GM23248 (cell line): ENCODE results near the gene CPNE6. TPM values are rescaled to one million over a fixed set of nuclear protein-coding genes. Genes with fewer than 3 reads are reported as not detected.

ENCODE experiments used
- DNase-seq: peaks from one replicate; pipeline ENCODE4 v3.0.0-alpha.2; 2015
- H2AFZ ChIP-seq: fragments of 200-600 bp; sonication (generic); 2 replicates; pipeline ENCODE4 v1.6.1; 2016; ENCODE audit warnings: antibody characterized with exemption
- H3F3A ChIP-seq: fragments of 200-600 bp; sonication (generic); 2 replicates; pipeline ENCODE4 v1.6.1; 2016; ENCODE audit warnings: mild to moderate bottlenecking, antibody characterized with exemption, mixed run types; ENCODE audit not compliant: insufficient read depth
- H3K27ac ChIP-seq: fragments of 200-600 bp; sonication (generic); 2 replicates; pipeline ENCODE4 v1.5.1; 2016; ENCODE audit warnings: mild to moderate bottlenecking
- H3K27me3 ChIP-seq: fragments of 200-600 bp; sonication (generic); replicated peaks from 2 replicates; pipeline ENCODE4 v1.6.1; 2016; ENCODE audit warnings: mild to moderate bottlenecking; ENCODE audit not compliant: insufficient read depth
- H3K36me3 ChIP-seq: fragments of 200-600 bp; sonication (generic); 2 replicates; pipeline ENCODE4 v1.6.1; 2016; ENCODE audit warnings: low read depth, mild to moderate bottlenecking
- H3K4me1 ChIP-seq: fragments of 200-600 bp; sonication (generic); 2 replicates; pipeline ENCODE4 v1.6.1; 2016; ENCODE audit warnings: mild to moderate bottlenecking; ENCODE audit not compliant: insufficient read depth
- H3K4me2 ChIP-seq: fragments of 200-600 bp; sonication (generic); one replicate; pipeline ENCODE4 v1.6.1; 2016; ENCODE audit warnings: mild to moderate bottlenecking; ENCODE audit not compliant: unreplicated experiment
- H3K4me3 ChIP-seq: fragments of 200-600 bp; sonication (generic); 2 replicates; pipeline ENCODE4 v1.5.1; 2016; ENCODE audit warnings: mild to moderate bottlenecking
- H3K79me2 ChIP-seq: fragments of 200-600 bp; sonication (generic); 2 replicates; pipeline ENCODE4 v1.6.1; 2016; ENCODE audit warnings: mild to moderate bottlenecking; ENCODE audit not compliant: insufficient read depth
- H3K9ac ChIP-seq: fragments of 200-600 bp; sonication (generic); 2 replicates; pipeline ENCODE4 v1.6.1; 2016; ENCODE audit warnings: mild to moderate bottlenecking
- H3K9me2 ChIP-seq: fragments of 200-600 bp; sonication (generic); 2 replicates; pipeline ENCODE4 v1.6.1; 2016; ENCODE audit warnings: mixed run types, mild to moderate bottlenecking, moderate library complexity; ENCODE audit not compliant: insufficient read depth
- H3K9me3 ChIP-seq: fragments of 200-600 bp; sonication (generic); one replicate; pipeline ENCODE4 v1.6.1; 2017; ENCODE audit warnings: low read depth
- H4K20me1 ChIP-seq: fragments of 200-600 bp; sonication (generic); 2 replicates; pipeline ENCODE4 v1.6.0; 2016; ENCODE audit not compliant: insufficient read depth
- EZH2 ChIP-seq: fragments of 200-600 bp; sonication (generic); IDR thresholded peaks from 2 replicates; pipeline ENCODE4 v1.6.1; 2018; ENCODE audit warnings: antibody characterized with exemption, mild to moderate bottlenecking; ENCODE audit not compliant: insufficient read depth, poor library complexity, severe bottlenecking
- EZH2phosphoT487 ChIP-seq: fragments of 200-600 bp; sonication (generic); IDR thresholded peaks from 2 replicates; pipeline ENCODE4 v1.6.1; 2018; ENCODE audit warnings: antibody characterized with exemption, moderate library complexity, mild to moderate bottlenecking, low read depth; ENCODE audit not compliant: insufficient read depth
- WGBS, 2 experiments: methylation state at CpG; one replicate each; pipeline ENCODE4 v1.1.6; 2015 to 2017; ENCODE audit warnings: low lambda C conversion rate in 2 of 2, low coverage in 1 of 2; ENCODE audit errors: missing lambda C conversion rate in 2 of 2; 5-methylcytosine and 5-hydroxymethylcytosine counted together
- in situ Hi-C: fragments of 300-500 bp; cut with MboI; formaldehyde crosslinking; loops from 2 replicates; pipeline ENCODE4 v1.15.0; 2020
- polyA plus RNA-seq: library from polyadenylated mRNA; unstranded; fragments of >200 nt; fragmentation: Nextera tagmentation; extraction: Ambion mirVana; gene quantifications from 2 replicates; pipeline ENCODE4 v1.2.1, GENCODE V29; 2016
- total RNA-seq: library from RNA; depleted of rRNA; stranded (reverse); fragments of >200 nt; shearing (Covaris generic); gene quantifications from 2 replicates; pipeline ENCODE4 v1.2.3, GENCODE V29; 2014

Gene CPNE6
- total and polyA plus RNA-seq, 2 experiments from 2014 or later: not detected

GRCh38 chr14:24108336-24108874, 37.0 kb downstream of the CPNE6 start:
- Histone ChIP-seq H3K9me3 (no peaks in the 10 kb centered on the region), H3K4me3 (no peak overlapping the region), H3K27me3 (no peaks in the 10 kb centered on the region), H2AFZ (peak overlapping the region; percentile 54), H3K79me2 (no peaks in the 10 kb centered on the region), H3K27ac (no peak overlapping the region), H3F3A (peaks cover 28% of the 10 kb centered on the region), H4K20me1 (no peaks in the 10 kb centered on the region), H3K36me3 (peaks cover 9% of the 10 kb centered on the region; the same call in 1 of the 2 replicates), H3K9me2 (no peaks in the 10 kb centered on the region), H3K9ac (no peak overlapping the region), H3K4me1 (0 out of 2 replicates have a peak, but pooled peaks cover 5% of the 10 kb centered on the region), H3K4me2 (no peak overlapping the region)
- WGBS, 2 experiments: 56 to 60% methylated on average over 5 of the region's 5 CpGs
- TF ChIP-seq EZH2phosphoT487: no peak
- TF ChIP-seq EZH2: no peak
- no peak for DNase-seq
- in situ Hi-C loops: no loop called here

GRCh38 chr14:24110060-24110459, 38.7 kb downstream of the CPNE6 start:
- no peaks in the 10 kb centered on the region for H3K36me3 ChIP-seq

GRCh38 chr14:24110523-24110922, 39.2 kb downstream of the CPNE6 start:
- H3K4me1 ChIP-seq: peaks cover 7% of the 10 kb centered on the region; the same call in 1 of the 2 replicates
- H3K9me2 ChIP-seq: no peaks in the 10 kb centered on the region
- H3F3A ChIP-seq: peaks cover 21% of the 10 kb centered on the region
- no peaks in the 10 kb centered on the region for H3K9me3 ChIP-seq
- DNase-seq: no peak
- H3K27me3 ChIP-seq: no peaks in the 10 kb centered on the region
- in situ Hi-C loops: no loop called here
- no peaks in the 10 kb centered on the region for H3K36me3 ChIP-seq
- TF ChIP-seq EZH2phosphoT487 (no peak), EZH2 (no peak)
- H3K4me2 ChIP-seq: no peak overlapping the region
- H4K20me1 ChIP-seq: no peaks in the 10 kb centered on the region
- H3K27ac ChIP-seq: no peak overlapping the region
- H3K9ac ChIP-seq: no peak overlapping the region
- 96 to 100% methylated on average over 1 of the region's 1 CpG for WGBS, 2 experiments
- no peak overlapping the region for H2AFZ ChIP-seq
- no peak overlapping the region for H3K4me3 ChIP-seq
- peaks cover 4% of the 10 kb centered on the region; the same call in 1 of the 2 replicates for H3K79me2 ChIP-seq

More at GRCh38 chr14:24110060-24110459, 38.7 kb downstream of the CPNE6 start:
- WGBS, 2 experiments: 87% methylated on average over 9 of the region's 9 CpGs
- Histone ChIP-seq H3K9me3 (no peaks in the 10 kb centered on the region), H3K9ac (no peak overlapping the region), H3K4me3 (no peak overlapping the region), H3K4me2 (no peak overlapping the region), H3K4me1 (0 out of 2 replicates have a peak, but pooled peaks cover 5% of the 10 kb centered on the region), H3F3A (peaks cover 21% of the 10 kb centered on the region), H2AFZ (no peak overlapping the region), H3K79me2 (no peaks in the 10 kb centered on the region), H3K27ac (no peak overlapping the region), H4K20me1 (no peaks in the 10 kb centered on the region), H3K9me2 (no peaks in the 10 kb centered on the region), H3K27me3 (no peaks in the 10 kb centered on the region)
- in situ Hi-C loops: no loop called here
- TF ChIP-seq EZH2phosphoT487: no peak
- no peak for TF ChIP-seq EZH2
- no peak for DNase-seq

GRCh38 chr14:24113379-24113800, 42.0 kb downstream of the CPNE6 start:
- in situ Hi-C loops: no loop called here
- TF ChIP-seq EZH2phosphoT487 (no peak), EZH2 (no peak)
- 12% methylated on average over 14 to 15 of the region's 15 CpGs for WGBS, 2 experiments

More at GRCh38 chr14:24113379-24113800, 42.0 kb downstream of the CPNE6 start:
- Histone ChIP-seq H3K4me2 (peak overlapping the region; percentile 97), H3K9me2 (no peaks in the 10 kb centered on the region), H3K36me3 (no peaks in the 10 kb centered on the region), H3K4me1 (peaks cover 12% of the 10 kb centered on the region), H3K4me3 (peak overlapping the region; percentile 81), H3K9ac (peak overlapping the region; percentile 95), H3K27me3 (no peaks in the 10 kb centered on the region), H3F3A (peaks cover 5% of the 10 kb centered on the region), H3K27ac (peak overlapping the region; percentile 98), H2AFZ (peak overlapping the region; percentile 91), H3K9me3 (no peaks in the 10 kb centered on the region), H3K79me2 (peaks cover 16% of the 10 kb centered on the region; the same call in 1 of the 2 replicates), H4K20me1 (no peaks in the 10 kb centered on the region)
- DNase-seq: peak; percentile 61
